HUES64 (cell line): ENCODE data around the gene KIF1B.

ENCODE experiments used
- H3K27ac ChIP-seq: 2 replicates; pipeline ENCODE4 v1.7.0; 2013; ENCODE audit warnings: low read depth, low read length, inconsistent platforms
- H3K27me3 ChIP-seq: 2 replicates; pipeline ENCODE4 v1.6.1; 2013; ENCODE audit warnings: mild to moderate bottlenecking, low read length; ENCODE audit not compliant: insufficient read depth
- H3K36me3 ChIP-seq: 2 replicates; pipeline ENCODE4 v1.6.1; 2013; ENCODE audit warnings: mild to moderate bottlenecking, low read length; ENCODE audit not compliant: insufficient read depth
- H3K4me1 ChIP-seq: 2 replicates; pipeline ENCODE4 v1.6.1; 2013; ENCODE audit warnings: mild to moderate bottlenecking, low read length, moderate library complexity; ENCODE audit not compliant: insufficient read depth
- H3K4me3 ChIP-seq: 2 replicates; pipeline ENCODE4 v1.5.1; 2013; ENCODE audit warnings: mild to moderate bottlenecking, low read length, moderate library complexity
- H3K9ac ChIP-seq: 2 replicates; pipeline ENCODE4 v1.6.1; 2013; ENCODE audit warnings: mild to moderate bottlenecking, low read depth, low read length
- H3K9me3 ChIP-seq: 2 replicates; pipeline ENCODE4 v1.6.1; 2013; ENCODE audit warnings: low read depth, low read length; ENCODE audit not compliant: insufficient read depth
- WGBS: fragments of 150-250, 120-280 bp; methylation state at CpG from one replicate; pipeline ENCODE4 v1.1.7; 2013; ENCODE audit warnings: missing lambda C conversion rate; 5-methylcytosine and 5-hydroxymethylcytosine counted together

Gene KIF1B

GRCh38 chr1:10388387-10388715 is 178.0 kb downstream of the KIF1B start:
- H3K9me3 ChIP-seq: no peaks in the 10 kb centered on the region
- H3K4me3 ChIP-seq: no peak overlapping the region
- 88% methylated on average over 3 of the region's 3 CpGs for WGBS
- H3K27me3 ChIP-seq: no peaks in the 10 kb centered on the region
- 0 out of 2 replicates have a peak, but pooled peaks cover 4% of the 10 kb centered on the region for H3K36me3 ChIP-seq
- peak overlapping the region; percentile 46; the same call in 1 of the 2 replicates for H3K9ac ChIP-seq
- H3K4me1 ChIP-seq: peaks cover 14% of the 10 kb centered on the region
- peak overlapping the region; percentile 47 for H3K27ac ChIP-seq

GRCh38 chr1:10389271-10389973 is 179.1 kb downstream of the KIF1B start:
- Histone ChIP-seq H3K9me3 (peaks cover 3% of the 10 kb centered on the region; the same call in 1 of the 2 replicates), H3K27ac (no peak overlapping the region), H3K9ac (no peak overlapping the region), H3K4me1 (peaks cover 14% of the 10 kb centered on the region), H3K36me3 (peaks cover 4% of the 10 kb centered on the region; the same call in 1 of the 2 replicates), H3K4me3 (no peak overlapping the region), H3K27me3 (no peaks in the 10 kb centered on the region)
- WGBS: 95% methylated on average over 6 of the region's 6 CpGs

GRCh38 chr1:10396870-10397269 is 186.5 kb downstream of the KIF1B start:
- Histone ChIP-seq H3K4me1 (peaks cover 5% of the 10 kb centered on the region; the same call in 1 of the 2 replicates), H3K4me3 (no peak overlapping the region), H3K27ac (no peak overlapping the region), H3K9me3 (peaks cover 5% of the 10 kb centered on the region; the same call in 1 of the 2 replicates), H3K27me3 (no peaks in the 10 kb centered on the region), H3K36me3 (peaks cover 15% of the 10 kb centered on the region), H3K9ac (no peak overlapping the region)
- 98% methylated on average over 2 of the region's 3 CpGs for WGBS

- Histone ChIP-seq H3K9ac (peak overlapping the region; percentile 62), H3K27ac (peak overlapping the region; percentile 17; the same call in 1 of the 2 replicates), H3K4me3 (peak overlapping the region; percentile 75), H3K4me1 (peaks cover 5% of the 10 kb centered on the region; the same call in 1 of the 2 replicates), H3K36me3 (peaks cover 30% of the 10 kb centered on the region), H3K27me3 (no peaks in the 10 kb centered on the region), H3K9me3 (peaks cover 5% of the 10 kb centered on the region; the same call in 1 of the 2 replicates)
- WGBS: 2% methylated on average over 34 of the region's 34 CpGs
Measured at GRCh38 chr1:10398278-10398733, 187.9 kb downstream of the KIF1B start.

- no peaks in the 10 kb centered on the region for H3K27me3 ChIP-seq
- peaks cover 5% of the 10 kb centered on the region; the same call in 1 of the 2 replicates for H3K4me1 ChIP-seq
- H3K36me3 ChIP-seq: peaks cover 36% of the 10 kb centered on the region
- H3K9ac ChIP-seq: peak within 1 kb of the TSS; percentile 93
- H3K27ac ChIP-seq: peak within 1 kb of the TSS; percentile 97
- peaks cover 5% of the 10 kb centered on the region; the same call in 1 of the 2 replicates for H3K9me3 ChIP-seq
- peak within 1 kb of the TSS; percentile 75 for H3K4me3 ChIP-seq
- WGBS: under 1% methylated on average over 76 of the region's 76 CpGs
Measured at GRCh38 chr1:10398734-10399443, 188.5 kb downstream of the KIF1B start, which contains the start of gene PGD. Gene PGD (plus strand): TSS chr1:10399064. CDS start chr1:10399118, 54 bp downstream.

GRCh38 chr1:10399444-10399941 is 189.1 kb downstream of the KIF1B start:
- H3K36me3 ChIP-seq: peaks cover 42% of the 10 kb centered on the region
- peaks cover 1% of the 10 kb centered on the region; the same call in 1 of the 2 replicates for H3K9me3 ChIP-seq
- H3K27me3 ChIP-seq: no peaks in the 10 kb centered on the region
- peak overlapping the region; percentile 93 for H3K9ac ChIP-seq
- peaks cover 5% of the 10 kb centered on the region; the same call in 1 of the 2 replicates for H3K4me1 ChIP-seq
- peak overlapping the region; percentile 75 for H3K4me3 ChIP-seq
- WGBS: under 1% methylated on average over 42 of the region's 42 CpGs
- peak overlapping the region; percentile 97 for H3K27ac ChIP-seq

- 33% methylated on average over 8 of the region's 8 CpGs for WGBS
Measured at GRCh38 chr1:10400013-10400412, 189.6 kb downstream of the KIF1B start.

GRCh38 chr1:10401281-10401680 is 190.9 kb downstream of the KIF1B start:
- H3K9me3 ChIP-seq: no peaks in the 10 kb centered on the region
- H3K4me1 ChIP-seq: peaks cover 5% of the 10 kb centered on the region; the same call in 1 of the 2 replicates
- H3K27ac ChIP-seq: no peak overlapping the region
- H3K36me3 ChIP-seq: peaks cover 60% of the 10 kb centered on the region
- peak overlapping the region; percentile 75; the same call in 1 of the 2 replicates for H3K4me3 ChIP-seq
- 96% methylated on average over 1 of the region's 1 CpG for WGBS
- no peaks in the 10 kb centered on the region for H3K27me3 ChIP-seq
- peak overlapping the region; percentile 93; the same call in 1 of the 2 replicates for H3K9ac ChIP-seq

More at GRCh38 chr1:10400013-10400412, 189.6 kb downstream of the KIF1B start:
- H3K27ac ChIP-seq: no peak overlapping the region
- peaks cover 47% of the 10 kb centered on the region for H3K36me3 ChIP-seq
- H3K9me3 ChIP-seq: no peaks in the 10 kb centered on the region
- no peaks in the 10 kb centered on the region for H3K27me3 ChIP-seq
- peak overlapping the region; percentile 75 for H3K4me3 ChIP-seq
- peaks cover 5% of the 10 kb centered on the region; the same call in 1 of the 2 replicates for H3K4me1 ChIP-seq
- peak overlapping the region; percentile 93 for H3K9ac ChIP-seq

GRCh38 chr1:10402729-10403274 is 192.4 kb downstream of the KIF1B start:
- Histone ChIP-seq H3K9me3 (no peaks in the 10 kb centered on the region), H3K4me3 (no peak overlapping the region), H3K4me1 (peaks cover 5% of the 10 kb centered on the region; the same call in 1 of the 2 replicates), H3K9ac (no peak overlapping the region), H3K27ac (no peak overlapping the region), H3K27me3 (no peaks in the 10 kb centered on the region), H3K36me3 (peaks cover 75% of the 10 kb centered on the region)
- WGBS: 97% methylated on average over 9 of the region's 9 CpGs

- Histone ChIP-seq H3K27ac (no peak overlapping the region), H3K4me3 (no peak overlapping the region), H3K4me1 (no peaks in the 10 kb centered on the region), H3K9ac (no peak overlapping the region), H3K36me3 (peaks cover 100% of the 10 kb centered on the region), H3K27me3 (no peaks in the 10 kb centered on the region), H3K9me3 (no peaks in the 10 kb centered on the region)
- 96% methylated on average over 2 of the region's 2 CpGs for WGBS
Measured at GRCh38 chr1:10407201-10407600, 196.8 kb downstream of the KIF1B start.
